CD4-positive, alpha-beta T cell (primary cell): Measurements from ENCODE around the gene SUCNR1. TPM values are rescaled to one million over a fixed set of nuclear protein-coding genes. Genes with fewer than 3 reads are reported as not detected.

Experiments used
- ATAC-seq: fragments of 200-7000 bp; cut with Tn5 transposase; one replicate; pipeline ENCODE4 v1.10.0; 2022; ENCODE audit warnings: mild to moderate bottlenecking; ENCODE audit not compliant: poor library complexity
- CTCF ChIA-PET: fragments of 350-600 bp; sonication (Branson Sonifier 250); formaldehyde crosslinking; loops from one replicate; lab custom pipeline; 2021; ENCODE audit warnings: antibody characterized with exemption, inconsistent platforms; lab: Charles Lee
- POLR2A ChIA-PET: fragments of 350-600 bp; sonication (Branson Sonifier 250); formaldehyde crosslinking; loops from one replicate; lab custom pipeline; 2021; ENCODE audit warnings: antibody characterized with exemption, inconsistent platforms; lab: Charles Lee
- DNase-seq, 14 experiments: peaks; one replicate each; pipeline ENCODE4 v3.0.0-alpha.2; 2013 to 2020; ENCODE audit warnings: mixed read lengths in 2 of 14
- H3K27ac ChIP-seq, 2 donors: one replicate each; pipeline versions ENCODE4 v1.5.1 to v1.7.0; 2013; ENCODE audit warnings: low read length in 2 of 2, low read depth in 1 of 2, mild to moderate bottlenecking in 1 of 2
- H3K27me3 ChIP-seq, 2 experiments: 1 replicate in 1 of 2; 2 replicates in 1 of 2; pipeline versions ENCODE4 v1.6.1 to v1.7.0; 2013; ENCODE audit warnings: low read length in 2 of 2, control low read depth in 1 of 2, mild to moderate bottlenecking in 1 of 2, moderate library complexity in 1 of 2; ENCODE audit not compliant: insufficient read depth in 2 of 2, control insufficient read depth in 1 of 2
- H3K36me3 ChIP-seq: one replicate; pipeline ENCODE4 v1.6.1; 2013; ENCODE audit warnings: low read length, control low read depth; ENCODE audit not compliant: insufficient read depth
- H3K4me1 ChIP-seq: one replicate; pipeline ENCODE4 v1.6.1; 2013; ENCODE audit warnings: low read length, control low read depth; ENCODE audit not compliant: insufficient read depth
- H3K4me3 ChIP-seq: one replicate; pipeline ENCODE4 v1.5.1; 2013; ENCODE audit warnings: mild to moderate bottlenecking, low read length, moderate library complexity
- H3K9me3 ChIP-seq, 2 experiments: 1 replicate in 1 of 2; 2 replicates in 1 of 2; pipeline versions ENCODE4 v1.6.1 to v1.7.0; 2013; ENCODE audit warnings: low read length in 2 of 2, mild to moderate bottlenecking in 2 of 2, control low read depth in 1 of 2, moderate library complexity in 1 of 2; ENCODE audit not compliant: control insufficient read depth in 1 of 2, insufficient read depth in 1 of 2
- H3K27ac Mint-ChIP-seq: one replicate; pipeline ENCODE4 v1.8.0; 2020; ENCODE audit warnings: mixed read lengths
- H3K27me3 Mint-ChIP-seq: one replicate; pipeline ENCODE4 v1.8.0; 2021; ENCODE audit warnings: mixed read lengths
- H3K36me3 Mint-ChIP-seq: one replicate; pipeline ENCODE4 v1.8.0; 2021; ENCODE audit warnings: low read depth, mixed read lengths
- H3K4me1 Mint-ChIP-seq: one replicate; pipeline ENCODE4 v1.8.0; 2021; ENCODE audit warnings: low read depth, mixed read lengths
- H3K4me3 Mint-ChIP-seq: one replicate; pipeline ENCODE4 v1.8.0; 2020; ENCODE audit warnings: mild to moderate bottlenecking, mixed read lengths
- H3K9me3 Mint-ChIP-seq: one replicate; pipeline ENCODE4 v1.8.0; 2020; ENCODE audit warnings: mixed read lengths
- intact Hi-C, 2 experiments: fragments of 100-400 bp; cut with DNase I in 1 of 2; cut with micrococcal nuclease in 1 of 2; formaldehyde crosslinking; loops; one replicate each; pipeline versions ENCODE4 v1.15.1 to v1.9.0; 2023 to 2025; cut with DNase I, micrococcal nuclease
- total RNA-seq, 174 experiments: library from RNA in 2 of 174; stranded (reverse) in 2 of 174; gene quantifications; one replicate each; pipeline ENCODE4 v1.2.3 and lab custom pipeline; 2021 to 2026
- TF ChIP-seq, protein P1 (sequence below): fragments of 200-600 bp; IDR thresholded peaks from one replicate; pipeline ENCODE4 v1.8.0; 2022; ENCODE audit warnings: antibody characterized with exemption, mild to moderate bottlenecking

SUCNR1 gene
- total RNA-seq, 2 experiments from 2014 or later = not detected

DNA sequence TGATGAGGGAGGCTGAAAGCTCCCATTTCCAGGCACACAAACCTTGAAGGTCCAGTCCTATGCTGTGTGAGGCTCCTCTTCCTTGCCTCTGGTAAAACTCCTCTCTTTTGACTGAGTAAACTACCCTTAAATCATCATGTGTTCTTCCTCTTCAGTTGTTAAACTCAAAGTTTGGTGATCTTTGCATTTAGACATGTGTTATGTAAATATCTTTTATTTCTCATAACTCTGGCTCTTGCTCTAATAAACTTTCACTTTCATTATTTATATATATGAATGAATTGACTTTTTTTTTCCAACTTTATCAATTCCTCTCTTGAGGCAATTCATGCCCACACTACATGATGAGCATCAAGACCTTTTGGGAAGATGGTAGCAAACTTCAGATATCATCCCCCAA is 26.6 kb downstream of the SUCNR1 start:
- TF ChIP-seq, protein P1, sequence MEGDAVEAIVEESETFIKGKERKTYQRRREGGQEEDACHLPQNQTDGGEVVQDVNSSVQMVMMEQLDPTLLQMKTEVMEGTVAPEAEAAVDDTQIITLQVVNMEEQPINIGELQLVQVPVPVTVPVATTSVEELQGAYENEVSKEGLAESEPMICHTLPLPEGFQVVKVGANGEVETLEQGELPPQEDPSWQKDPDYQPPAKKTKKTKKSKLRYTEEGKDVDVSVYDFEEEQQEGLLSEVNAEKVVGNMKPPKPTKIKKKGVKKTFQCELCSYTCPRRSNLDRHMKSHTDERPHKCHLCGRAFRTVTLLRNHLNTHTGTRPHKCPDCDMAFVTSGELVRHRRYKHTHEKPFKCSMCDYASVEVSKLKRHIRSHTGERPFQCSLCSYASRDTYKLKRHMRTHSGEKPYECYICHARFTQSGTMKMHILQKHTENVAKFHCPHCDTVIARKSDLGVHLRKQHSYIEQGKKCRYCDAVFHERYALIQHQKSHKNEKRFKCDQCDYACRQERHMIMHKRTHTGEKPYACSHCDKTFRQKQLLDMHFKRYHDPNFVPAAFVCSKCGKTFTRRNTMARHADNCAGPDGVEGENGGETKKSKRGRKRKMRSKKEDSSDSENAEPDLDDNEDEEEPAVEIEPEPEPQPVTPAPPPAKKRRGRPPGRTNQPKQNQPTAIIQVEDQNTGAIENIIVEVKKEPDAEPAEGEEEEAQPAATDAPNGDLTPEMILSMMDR = no peak
- no peaks in the 10 kb centered on the region for H3K9me3 Mint-ChIP-seq
- no peaks in the 10 kb centered on the region for H3K27me3 Mint-ChIP-seq
- no peak for ATAC-seq
- Histone ChIP-seq H3K4me3 (no peak overlapping the region), H3K27me3 (no peaks in the 10 kb centered on the region), H3K27ac (no peak overlapping the region), H3K9me3 (no peaks in the 10 kb centered on the region), H3K4me1 (no peaks in the 10 kb centered on the region), H3K36me3 (no peaks in the 10 kb centered on the region)
- no peak overlapping the region for H3K27ac Mint-ChIP-seq
- ChIA-PET CTCF (no interaction called here), POLR2A (no interaction called here)
- peaks cover 9% of the 10 kb centered on the region for H3K4me1 Mint-ChIP-seq
- no peak overlapping the region for H3K4me3 Mint-ChIP-seq
- DNase-seq = no peak
- no peaks in the 10 kb centered on the region for H3K36me3 Mint-ChIP-seq
- intact Hi-C loops = no loop called here

DNA sequence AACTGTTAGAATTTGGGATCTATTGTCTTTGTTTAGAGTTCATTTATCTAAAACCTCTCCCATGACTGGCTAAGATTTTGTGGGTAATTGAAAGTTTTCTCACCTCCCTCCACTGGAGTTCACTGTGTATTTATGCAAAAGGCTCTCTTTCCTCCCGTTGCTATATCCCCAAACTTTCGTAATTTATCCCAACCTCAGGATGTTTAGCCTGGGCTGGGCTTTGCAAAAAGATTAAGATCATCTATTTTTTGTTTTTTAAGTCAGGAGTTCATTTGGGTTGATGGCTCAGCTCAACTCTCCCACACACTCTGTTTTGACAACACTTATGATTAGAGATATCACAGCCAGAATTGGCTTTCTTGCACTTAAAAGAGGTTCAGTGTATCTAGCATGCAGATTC is 27.0 kb downstream of the SUCNR1 start:
- no peaks in the 10 kb centered on the region for H3K27me3 ChIP-seq
- intact Hi-C loops = no loop called here
- H3K27ac Mint-ChIP-seq = no peak overlapping the region
- H3K4me3 Mint-ChIP-seq = no peak overlapping the region
- no peaks in the 10 kb centered on the region for H3K9me3 ChIP-seq
- H3K27me3 Mint-ChIP-seq = no peaks in the 10 kb centered on the region
- no peaks in the 10 kb centered on the region for H3K36me3 ChIP-seq
- no peaks in the 10 kb centered on the region for H3K9me3 Mint-ChIP-seq
- H3K4me1 ChIP-seq = no peaks in the 10 kb centered on the region
- H3K36me3 Mint-ChIP-seq = no peaks in the 10 kb centered on the region
- H3K4me1 Mint-ChIP-seq = peaks cover 6% of the 10 kb centered on the region
- ATAC-seq = no peak
- TF ChIP-seq, protein P1 = no peak
- ChIA-PET POLR2A (no interaction called here), CTCF (no interaction called here)
- no peak overlapping the region for H3K4me3 ChIP-seq
- no peak for DNase-seq
- no peak overlapping the region for H3K27ac ChIP-seq

DNA sequence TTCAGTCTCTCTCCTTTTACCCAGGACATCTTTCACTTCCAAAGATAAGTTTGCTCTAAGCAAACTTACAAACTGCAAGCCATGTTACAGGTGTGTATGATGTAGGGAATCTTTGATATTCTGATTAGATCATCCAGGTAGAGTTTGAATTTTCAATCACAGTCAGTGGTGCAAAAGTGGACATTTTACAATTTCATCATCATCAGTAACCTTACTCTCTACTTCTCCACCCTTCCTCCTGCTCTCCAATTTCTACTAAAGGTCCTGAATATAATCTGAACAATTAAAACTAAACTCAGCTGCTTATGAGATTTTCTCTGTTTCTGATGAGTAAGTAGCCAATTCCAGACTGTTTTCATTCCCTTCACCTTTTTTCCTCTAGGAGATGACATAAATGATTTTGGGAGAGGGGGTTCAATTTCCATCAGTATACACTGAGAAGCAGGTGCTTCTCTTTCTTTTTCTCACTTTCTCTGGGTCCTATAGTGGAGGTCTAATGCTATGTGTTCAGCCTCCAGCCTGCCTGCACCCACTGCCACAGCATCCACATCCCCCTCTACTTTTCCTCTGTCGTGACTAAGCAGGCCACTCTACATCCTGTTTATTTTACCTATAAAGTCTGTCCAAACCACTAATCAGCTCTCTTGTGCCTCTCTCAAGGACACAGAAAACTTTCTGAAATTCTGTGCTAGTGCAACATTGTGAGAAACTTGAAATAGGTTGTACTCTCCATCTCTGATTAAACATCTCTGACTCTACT is 27.6 kb downstream of the SUCNR1 start:
- TF ChIP-seq, protein P1 = no peak
- no peak for DNase-seq
- Histone ChIP-seq H3K36me3 (no peaks in the 10 kb centered on the region), H3K9me3 (no peaks in the 10 kb centered on the region), H3K4me1 (no peaks in the 10 kb centered on the region), H3K27ac (no peak overlapping the region), H3K27me3 (no peaks in the 10 kb centered on the region), H3K4me3 (no peak overlapping the region)
- ChIA-PET POLR2A (no interaction called here), CTCF (no interaction called here)
- no peaks in the 10 kb centered on the region for H3K27me3 Mint-ChIP-seq
- peaks cover 5% of the 10 kb centered on the region for H3K4me1 Mint-ChIP-seq
- H3K27ac Mint-ChIP-seq = no peak overlapping the region
- intact Hi-C loops = no loop called here
- no peak for ATAC-seq
- H3K36me3 Mint-ChIP-seq = no peaks in the 10 kb centered on the region
- no peaks in the 10 kb centered on the region for H3K9me3 Mint-ChIP-seq
- no peak overlapping the region for H3K4me3 Mint-ChIP-seq
